ENCODE data around the gene BTBD2. TPM values are rescaled to one million over a fixed set of nuclear protein-coding genes. Genes with fewer than 3 reads are reported as not detected.
A peak's percentile ranks its signal among the peaks of the same experiment; 100 is the strongest.

BTBD2 gene
- total RNA-seq, 1 donor from 2014 or later: 118 TPM

GRCh38 chr19:2048959-2049740 lies 33.6 kb upstream of the BTBD2 start:
- Mint-ChIP-seq H3K36me3 (no peaks in the 10 kb centered on the region), H3K27ac (peak overlapping the region; percentile 82), H3K4me3 (peak overlapping the region; percentile 80), H3K9me3 (no peaks in the 10 kb centered on the region), H3K27me3 (ENCODE audit: low read depth) (no peaks in the 10 kb centered on the region), H3K4me1 (peaks cover 12% of the 10 kb centered on the region)
- DNase-seq (ENCODE audit: low spot score in 2 of 2, unreplicated experiment in 2 of 2): no peak
- TF ChIP-seq CTCF (IDR thresholded peaks at IDR 0.05; ENCODE audit: unreplicated experiment): no peak

- Mint-ChIP-seq H3K27ac (no peak overlapping the region), H3K4me3 (peak overlapping the region; percentile 80), H3K27me3 (ENCODE audit: low read depth) (no peaks in the 10 kb centered on the region), H3K9me3 (no peaks in the 10 kb centered on the region), H3K36me3 (no peaks in the 10 kb centered on the region), H3K4me1 (peaks cover 14% of the 10 kb centered on the region)
- DNase-seq (ENCODE audit: low spot score in 2 of 2, unreplicated experiment in 2 of 2): no peak
- no peak for TF ChIP-seq CTCF (IDR thresholded peaks at IDR 0.05; ENCODE audit: unreplicated experiment)
These were observed 32.8 kb upstream of the BTBD2 start for GRCh38 chr19:2048104-2048958.

GRCh38 chr19:2047449-2048103 lies 32.1 kb upstream of the BTBD2 start:
- no peak for TF ChIP-seq CTCF (IDR thresholded peaks at IDR 0.05; ENCODE audit: unreplicated experiment)
- no peak overlapping the region for H3K4me3 Mint-ChIP-seq
- H3K27ac Mint-ChIP-seq: no peak overlapping the region

GRCh38 chr19:2047076-2047448 lies 31.5 kb upstream of the BTBD2 start:
- H3K27me3 Mint-ChIP-seq (ENCODE audit: low read depth): no peaks in the 10 kb centered on the region
- H3K4me3 Mint-ChIP-seq: no peak overlapping the region
- peaks cover 19% of the 10 kb centered on the region for H3K4me1 Mint-ChIP-seq
- TF ChIP-seq CTCF (IDR thresholded peaks at IDR 0.05; ENCODE audit: unreplicated experiment): no peak
- no peaks in the 10 kb centered on the region for H3K9me3 Mint-ChIP-seq
- no peaks in the 10 kb centered on the region for H3K36me3 Mint-ChIP-seq
- DNase-seq (ENCODE audit: low spot score in 2 of 2, unreplicated experiment in 2 of 2): no peak
- H3K27ac Mint-ChIP-seq: peak overlapping the region; percentile 6

More at GRCh38 chr19:2047449-2048103, 32.1 kb upstream of the BTBD2 start:
- Mint-ChIP-seq H3K4me1 (peaks cover 16% of the 10 kb centered on the region), H3K36me3 (no peaks in the 10 kb centered on the region), H3K27me3 (ENCODE audit: low read depth) (no peaks in the 10 kb centered on the region), H3K9me3 (no peaks in the 10 kb centered on the region)
- DNase-seq (ENCODE audit: low spot score in 2 of 2, unreplicated experiment in 2 of 2): no peak

GRCh38 chr19:2046046-2046907 lies 30.8 kb upstream of the BTBD2 start:
- no peak for TF ChIP-seq CTCF (IDR thresholded peaks at IDR 0.05; ENCODE audit: unreplicated experiment)
- DNase-seq (ENCODE audit: low spot score in 2 of 2, unreplicated experiment in 2 of 2): no peak
- Mint-ChIP-seq H3K4me1 (peaks cover 21% of the 10 kb centered on the region), H3K36me3 (no peaks in the 10 kb centered on the region), H3K9me3 (no peaks in the 10 kb centered on the region), H3K27ac (no peak overlapping the region), H3K27me3 (ENCODE audit: low read depth) (no peaks in the 10 kb centered on the region), H3K4me3 (no peak overlapping the region)
